ENCODE data around the gene PLIN5.
"Not testable (repeated sequence)": the region's sequence is repeated elsewhere in the genome, so short reads cannot be mapped to it uniquely, and the experiment has no call there.

Gene PLIN5

DNA sequence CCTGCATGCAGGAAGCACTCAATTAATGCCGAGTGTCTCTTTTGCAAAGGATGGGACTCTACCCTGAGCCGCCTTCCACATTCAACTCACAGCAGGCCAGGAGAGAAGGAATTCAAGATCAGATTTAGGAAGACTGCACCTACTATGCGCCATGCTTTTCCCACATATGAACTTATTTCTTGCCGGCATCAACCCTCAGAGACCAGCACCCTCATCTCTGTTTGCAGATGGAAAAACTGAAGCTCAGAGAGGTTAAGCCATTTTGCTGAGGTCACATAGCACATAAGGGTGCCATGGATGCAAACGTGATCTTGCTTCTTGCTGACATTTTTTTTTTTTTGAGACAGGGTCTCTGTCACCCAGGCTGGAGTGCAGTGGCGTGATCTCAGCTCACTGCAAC is 38.7 kb upstream of the PLIN5 start:
- ATAC-seq, result no peak

DNA sequence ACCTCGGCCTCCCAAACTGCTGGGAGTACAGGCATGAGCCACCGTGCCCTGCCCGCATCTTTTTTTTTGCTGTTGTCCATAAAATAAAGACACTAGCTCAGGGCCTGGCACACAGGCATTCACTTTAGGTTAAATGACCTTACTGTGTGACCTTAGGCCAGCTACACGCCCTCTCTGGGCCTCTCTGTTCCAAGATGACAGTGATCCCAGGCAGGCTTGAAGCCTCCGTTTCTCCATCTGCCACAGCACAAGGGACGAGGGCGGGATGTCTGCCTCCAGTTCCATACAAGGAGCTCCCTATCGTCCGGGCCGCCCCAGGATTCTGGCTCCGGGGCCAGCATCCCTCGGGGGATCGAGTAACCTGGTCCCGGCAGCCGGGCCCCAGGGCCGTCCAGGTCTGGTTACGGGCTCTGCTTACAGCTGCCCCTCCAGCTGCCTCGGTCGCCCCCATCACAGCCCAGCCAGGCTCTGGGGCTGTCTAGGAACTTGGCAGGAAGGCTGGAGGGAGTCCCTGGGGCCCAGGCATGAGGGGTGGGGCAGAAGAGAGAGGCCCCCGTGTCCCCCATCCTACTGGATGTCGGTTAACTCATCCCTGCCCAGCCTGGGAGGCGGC is 36.4 kb upstream of the PLIN5 start:
- no peak for DNase-seq (ENCODE audit: low spot score in 2 of 2)
- H3K36me3 Mint-ChIP-seq, result no peaks in the 10 kb centered on the region
- no peak overlapping the region for H3K4me3 Mint-ChIP-seq
- ATAC-seq, result no peak
- H3K27ac Mint-ChIP-seq, result no peak overlapping the region
- H3K9me3 Mint-ChIP-seq, result no peaks in the 10 kb centered on the region
- H3K4me1 Mint-ChIP-seq, result peaks cover 20% of the 10 kb centered on the region

More for the DNA sequence above, 38.7 kb upstream of the PLIN5 start:
- Mint-ChIP-seq H3K27ac (no peak overlapping the region), H3K4me1 (peaks cover 14% of the 10 kb centered on the region), H3K9me3 (no peaks in the 10 kb centered on the region), H3K4me3 (no peak overlapping the region), H3K36me3 (peaks cover under 1% of the 10 kb centered on the region)
- DNase-seq (ENCODE audit: low spot score in 2 of 2), result no peak

DNA sequence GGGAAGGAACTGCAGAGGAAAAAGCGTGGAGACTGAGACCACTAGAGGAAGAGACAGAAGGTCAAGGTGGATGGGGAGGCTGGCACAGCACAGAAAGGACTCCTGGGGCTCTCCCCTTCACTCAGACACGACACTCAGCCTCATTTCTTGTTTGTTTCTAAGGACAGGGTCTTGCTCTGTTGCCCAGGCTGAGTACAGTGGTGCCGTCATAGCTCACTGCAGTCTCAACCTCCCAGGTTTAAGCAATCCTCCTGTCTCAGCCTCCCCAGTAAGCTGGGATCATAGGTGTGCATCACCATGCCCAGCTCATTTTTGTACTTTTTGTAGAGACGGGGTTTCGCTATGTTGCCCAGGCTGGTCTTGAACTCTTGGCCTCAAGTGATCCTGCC is 35.9 kb upstream of the PLIN5 start:
- Mint-ChIP-seq H3K9me3 (no peaks in the 10 kb centered on the region), H3K4me1 (peaks cover 15% of the 10 kb centered on the region), H3K27ac (no peak overlapping the region), H3K36me3 (no peaks in the 10 kb centered on the region), H3K4me3 (no peak overlapping the region)
- DNase-seq (ENCODE audit: low spot score in 2 of 2) (no peak), ATAC-seq (no peak)

DNA sequence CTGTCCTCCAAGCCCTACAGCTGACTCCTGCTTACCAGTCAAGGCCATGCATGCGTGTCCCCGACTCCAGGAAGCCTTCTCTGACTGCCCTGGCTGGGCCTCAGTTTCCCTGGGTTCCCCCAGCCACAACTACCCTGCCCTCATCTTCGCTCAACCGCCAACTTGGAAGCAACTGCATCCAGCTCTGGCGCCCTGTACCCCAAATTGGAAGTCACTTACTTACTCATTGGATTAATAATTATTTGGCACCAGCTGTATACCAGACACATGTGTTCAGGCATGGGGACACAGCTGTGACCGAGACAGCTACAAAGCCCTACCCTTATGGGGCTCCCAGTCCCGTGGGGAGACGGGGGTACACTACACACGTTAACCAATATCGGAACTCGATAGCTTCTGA is 35.4 kb upstream of the PLIN5 start:
- DNase-seq (ENCODE audit: low spot score in 2 of 2) (no peak), ATAC-seq (no peak)
- Mint-ChIP-seq H3K27ac (no peak overlapping the region), H3K4me3 (no peak overlapping the region), H3K36me3 (no peaks in the 10 kb centered on the region), H3K9me3 (no peaks in the 10 kb centered on the region), H3K4me1 (peaks cover 10% of the 10 kb centered on the region)

DNA sequence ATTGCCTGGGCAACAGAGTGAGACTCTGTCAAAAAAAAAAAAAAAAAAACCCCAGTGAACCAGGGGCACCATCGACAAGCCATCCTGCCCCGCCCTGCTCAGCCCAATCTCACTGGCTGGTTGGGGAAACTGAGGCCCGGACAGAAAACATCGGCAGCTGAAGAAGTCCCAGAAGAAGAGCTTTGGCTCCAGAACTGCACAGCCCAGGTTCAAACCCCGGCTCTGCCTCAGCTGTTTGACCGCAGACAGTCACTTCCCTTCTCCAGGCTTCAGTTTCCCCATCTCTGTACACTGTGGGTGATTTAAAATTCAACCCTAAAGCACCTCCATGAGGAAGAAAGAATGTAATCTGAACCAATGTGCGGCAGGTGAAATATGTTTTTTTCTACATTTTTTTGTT is 33.9 kb upstream of the PLIN5 start:
- DNase-seq (ENCODE audit: low spot score in 2 of 2), result no peak
- no peaks in the 10 kb centered on the region for H3K9me3 Mint-ChIP-seq
- peaks cover 8% of the 10 kb centered on the region for H3K4me1 Mint-ChIP-seq
- no peak overlapping the region for H3K4me3 Mint-ChIP-seq
- ATAC-seq, result no peak
- H3K36me3 Mint-ChIP-seq, result no peaks in the 10 kb centered on the region
- H3K27ac Mint-ChIP-seq, result no peak overlapping the region

DNA sequence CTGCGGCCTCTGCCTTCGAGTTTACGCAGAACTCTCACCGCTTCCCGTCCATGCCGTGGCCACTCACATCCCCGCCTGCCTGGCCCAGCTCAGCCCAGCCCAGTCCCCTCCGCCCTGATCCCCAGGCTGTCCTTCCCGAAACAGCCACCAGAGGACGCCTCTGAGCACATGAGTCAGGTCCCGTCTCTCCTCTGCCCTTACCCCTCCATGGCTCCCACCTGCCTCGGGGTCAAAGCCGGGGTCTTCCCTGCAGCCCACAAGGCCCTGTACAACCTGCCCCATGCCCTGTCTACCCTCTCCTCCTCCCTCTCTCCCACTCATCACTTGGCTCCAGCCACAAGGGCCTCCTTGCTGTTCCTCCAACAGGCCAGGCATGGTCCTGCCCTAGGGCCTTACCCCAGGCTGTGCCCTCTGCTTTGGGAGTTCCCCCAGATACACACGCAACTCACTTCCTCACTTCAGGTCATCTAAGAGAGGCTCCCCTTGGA is 32.6 kb upstream of the PLIN5 start:
- Mint-ChIP-seq H3K4me1 (peaks cover 8% of the 10 kb centered on the region), H3K4me3 (no peak overlapping the region), H3K36me3 (no peaks in the 10 kb centered on the region), H3K9me3 (no peaks in the 10 kb centered on the region), H3K27ac (peak overlapping the region; percentile 60)
- ATAC-seq, result peak; percentile 77
- peak; percentile 66 to 88 for DNase-seq (ENCODE audit: low spot score in 2 of 2)

DNA sequence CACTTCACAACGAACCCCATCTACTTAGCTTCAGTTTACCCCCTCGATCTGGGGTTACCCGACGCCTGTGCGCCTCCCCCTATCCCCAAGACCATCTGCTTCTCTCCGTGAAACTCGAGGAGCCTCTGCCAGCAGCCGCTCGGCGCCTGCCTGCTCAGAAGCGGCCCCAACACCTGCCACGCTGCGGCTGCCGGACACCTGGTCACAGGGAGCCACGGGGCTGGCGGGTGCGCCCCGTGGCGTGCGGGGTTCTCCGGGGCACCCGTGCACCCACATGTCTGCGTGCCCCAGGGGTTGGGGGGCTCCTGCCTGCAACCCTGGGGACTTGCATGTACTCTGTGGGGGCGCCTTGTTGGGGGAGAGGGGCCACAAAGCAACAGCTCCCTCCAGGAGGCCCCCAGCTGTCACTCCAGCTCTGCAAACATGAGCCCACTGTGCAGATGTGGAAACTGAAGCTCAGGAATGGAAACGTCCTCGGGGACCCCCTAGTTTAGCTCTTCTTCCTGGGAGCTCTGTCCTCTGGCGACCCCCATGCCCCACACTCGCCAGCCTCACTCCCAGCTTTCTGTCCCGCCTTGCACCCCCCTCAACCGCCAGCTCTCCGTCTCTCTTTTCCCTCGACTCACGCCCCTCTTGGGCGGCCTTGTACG is 31.5 kb upstream of the PLIN5 start:
- Mint-ChIP-seq H3K4me1 (peaks cover 8% of the 10 kb centered on the region), H3K9me3 (no peaks in the 10 kb centered on the region), H3K27ac (no peak overlapping the region), H3K36me3 (no peaks in the 10 kb centered on the region), H3K4me3 (no peak overlapping the region)
- DNase-seq (ENCODE audit: low spot score in 2 of 2), result no peak
- ATAC-seq, result no peak

DNA sequence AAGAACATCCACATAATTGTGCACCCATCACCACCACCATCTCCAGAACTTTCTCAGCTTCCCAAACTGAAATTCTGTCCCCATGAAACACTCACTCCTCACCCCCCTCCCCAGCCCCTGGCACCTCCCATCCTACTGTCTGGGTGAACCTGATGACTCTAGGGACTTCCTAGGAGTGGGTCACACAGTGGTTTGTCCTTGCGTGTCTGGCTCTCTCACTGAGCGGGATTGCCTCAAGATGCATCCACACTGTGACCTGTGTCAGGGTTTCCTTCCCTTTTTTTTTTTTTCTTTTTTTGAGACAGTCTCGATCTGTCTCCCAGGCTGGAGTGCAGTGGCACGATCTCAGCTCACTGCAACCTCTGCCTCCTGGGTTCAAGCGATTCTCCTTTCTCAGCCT is 28.5 kb upstream of the PLIN5 start:
- not testable (repeated sequence) for H3K4me1 Mint-ChIP-seq; H3K4me3 Mint-ChIP-seq; H3K36me3 Mint-ChIP-seq; H3K9me3 Mint-ChIP-seq; H3K27ac Mint-ChIP-seq; ATAC-seq; DNase-seq (ENCODE audit: low spot score in 2 of 2)

DNA sequence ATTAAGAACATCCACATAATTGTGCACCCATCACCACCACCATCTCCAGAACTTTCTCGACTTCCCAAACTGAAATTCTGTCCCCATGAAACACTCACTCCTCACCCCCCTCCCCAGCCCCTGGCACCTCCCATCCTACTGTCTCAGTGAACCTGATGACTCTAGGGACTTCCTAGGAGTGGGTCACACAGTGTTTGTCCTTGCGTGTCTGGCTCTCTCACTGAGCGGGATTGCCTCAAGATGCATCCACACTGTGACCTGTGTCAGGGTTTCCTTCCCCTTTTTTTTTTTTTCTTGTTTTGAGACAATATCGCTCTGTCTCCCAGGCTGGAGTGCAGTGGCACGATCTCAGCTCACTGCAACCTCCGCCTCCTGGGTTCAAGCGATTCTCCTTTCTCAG is 27.1 kb upstream of the PLIN5 start:
- not testable (repeated sequence) for H3K27ac Mint-ChIP-seq; ATAC-seq; H3K4me3 Mint-ChIP-seq; H3K4me1 Mint-ChIP-seq; H3K9me3 Mint-ChIP-seq; DNase-seq (ENCODE audit: low spot score in 2 of 2); H3K36me3 Mint-ChIP-seq

DNA sequence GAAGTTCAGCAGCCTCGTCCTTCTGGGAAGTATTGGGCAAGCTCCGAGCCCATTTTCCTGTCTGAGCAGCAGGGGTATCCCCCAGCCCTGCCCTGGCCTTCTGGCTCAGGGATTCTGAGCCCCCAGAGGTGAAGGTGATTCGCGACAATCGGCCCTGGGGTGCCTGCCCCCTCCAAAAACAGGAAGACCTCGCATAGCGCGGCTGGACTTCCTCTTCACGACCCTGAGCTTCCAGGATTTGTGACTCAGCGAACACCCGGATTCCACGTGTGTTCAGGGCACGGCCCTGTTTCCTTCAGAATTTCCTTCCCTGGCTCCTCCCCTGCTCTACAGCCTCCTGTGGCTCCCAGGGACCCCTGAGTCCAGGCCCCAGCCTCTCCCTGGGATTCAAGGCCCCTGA is 24.5 kb upstream of the PLIN5 start, which contains the start of gene SEMA6B:
Gene SEMA6B (minus strand): TSS at position 116 of the 400 bp plus-strand sequence. CDS start 1,227 bp downstream, outside the sequence.
- no peak within 1 kb of the TSS for H3K27ac Mint-ChIP-seq

DNA sequence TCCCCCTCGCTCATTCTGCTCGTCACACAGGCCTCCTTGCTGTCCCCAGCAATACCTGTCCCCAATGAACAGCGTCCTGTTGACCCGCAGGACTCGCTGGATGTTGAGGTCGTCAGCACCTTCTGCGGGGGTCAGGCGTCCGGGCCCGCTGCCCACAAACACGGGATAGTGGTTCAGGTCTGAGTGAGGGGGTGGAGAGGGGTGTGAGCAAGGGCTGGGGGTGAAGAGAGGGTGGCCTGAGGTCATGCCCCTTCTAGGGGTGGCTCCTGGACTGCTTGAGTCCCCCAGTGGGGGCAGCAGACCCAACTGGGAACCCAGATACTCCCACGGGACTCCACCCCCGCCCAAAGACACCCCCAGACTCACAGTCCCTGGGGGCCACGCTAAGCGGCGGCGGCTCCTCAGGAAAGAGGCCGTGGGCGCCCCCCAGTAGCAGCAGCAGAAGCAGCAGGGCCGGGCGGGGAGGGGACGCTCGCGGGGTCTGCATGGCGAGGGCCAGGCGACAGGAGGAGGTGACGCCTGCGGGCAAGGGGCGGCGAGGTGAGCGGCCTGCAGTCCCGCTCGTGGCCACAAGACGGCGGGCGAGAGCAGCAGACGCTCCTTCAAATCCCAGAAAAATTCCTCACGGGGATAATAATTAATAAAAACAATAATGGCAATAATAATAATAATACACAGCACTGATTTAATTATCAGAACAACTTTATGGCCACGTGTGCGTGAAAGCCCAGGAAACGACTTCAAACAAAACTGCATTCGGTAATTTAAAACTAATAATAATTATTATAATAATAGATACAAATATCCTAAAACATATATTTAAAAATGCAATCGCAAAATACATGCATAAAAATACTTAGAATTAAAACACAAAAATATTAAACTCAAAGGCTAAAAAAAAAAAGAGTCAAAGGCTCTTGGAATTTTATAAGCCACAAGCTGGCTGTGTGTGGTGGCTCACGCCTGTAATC is 23.2 kb upstream of the PLIN5 start:
- DNase-seq (ENCODE audit: low spot score in 2 of 2) (peak; percentile 38 to 71), ATAC-seq (no peak)
- no peak overlapping the region for H3K27ac Mint-ChIP-seq
- H3K36me3 Mint-ChIP-seq, result peaks cover 6% of the 10 kb centered on the region
- H3K4me3 Mint-ChIP-seq, result no peak overlapping the region
- H3K9me3 Mint-ChIP-seq, result no peaks in the 10 kb centered on the region
- H3K4me1 Mint-ChIP-seq, result peaks cover 5% of the 10 kb centered on the region

More for the DNA sequence above, 24.5 kb upstream of the PLIN5 start, which contains the start of gene SEMA6B:
- Mint-ChIP-seq H3K4me1 (peaks cover 5% of the 10 kb centered on the region), H3K9me3 (no peaks in the 10 kb centered on the region), H3K36me3 (peaks cover 6% of the 10 kb centered on the region), H3K4me3 (no peak within 1 kb of the TSS)
- DNase-seq (ENCODE audit: low spot score in 2 of 2) (no peak), ATAC-seq (no peak)

DNA sequence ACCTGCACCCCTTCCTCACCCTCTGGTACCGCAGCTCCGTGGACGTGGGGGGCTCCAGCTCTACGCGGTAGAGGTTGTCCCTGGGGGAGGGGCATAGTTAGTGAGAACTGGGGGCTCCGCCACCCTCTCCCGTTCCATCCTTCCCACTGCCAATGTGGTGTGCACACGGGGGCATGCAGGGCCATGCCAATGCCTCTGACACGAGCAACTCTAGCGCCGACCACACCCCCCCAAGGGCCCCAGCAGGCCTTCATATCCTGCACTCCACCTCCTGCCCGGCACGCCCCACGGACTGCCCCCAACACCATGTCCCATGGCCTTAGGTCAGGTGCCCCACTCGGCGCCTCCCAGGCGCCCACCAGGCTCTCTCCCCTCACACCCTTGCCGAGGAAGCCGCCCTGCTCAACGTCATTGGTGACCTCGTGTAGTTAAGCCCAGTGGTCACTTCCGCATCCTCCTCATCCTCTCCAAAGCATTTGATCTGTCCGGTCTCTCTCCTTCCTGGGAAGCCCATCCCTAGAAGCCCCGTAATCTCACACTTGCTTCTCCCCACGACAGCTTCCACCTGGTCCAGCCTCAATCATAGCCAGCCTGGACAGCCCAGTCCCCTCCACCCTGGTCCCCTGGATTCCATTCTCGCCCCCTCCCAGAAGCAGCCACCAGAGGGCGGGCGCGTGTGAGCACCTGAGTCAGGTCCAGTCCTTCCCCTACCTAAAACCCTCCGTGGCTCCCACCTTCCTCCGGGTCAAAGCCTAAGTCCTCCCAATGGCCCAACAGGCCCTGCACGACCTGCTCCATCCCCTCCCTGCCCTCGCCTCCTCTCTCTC is 22.3 kb upstream of the PLIN5 start:
- no peak overlapping the region for H3K27ac Mint-ChIP-seq
- no peak overlapping the region for H3K4me3 Mint-ChIP-seq
- ATAC-seq (peak; percentile 31), DNase-seq (ENCODE audit: low spot score in 2 of 2) (peak in 1 of 2 donors; percentile 65)
- H3K9me3 Mint-ChIP-seq, result peaks cover 4% of the 10 kb centered on the region
- H3K4me1 Mint-ChIP-seq, result peaks cover 5% of the 10 kb centered on the region
- H3K36me3 Mint-ChIP-seq, result peaks cover 6% of the 10 kb centered on the region

DNA sequence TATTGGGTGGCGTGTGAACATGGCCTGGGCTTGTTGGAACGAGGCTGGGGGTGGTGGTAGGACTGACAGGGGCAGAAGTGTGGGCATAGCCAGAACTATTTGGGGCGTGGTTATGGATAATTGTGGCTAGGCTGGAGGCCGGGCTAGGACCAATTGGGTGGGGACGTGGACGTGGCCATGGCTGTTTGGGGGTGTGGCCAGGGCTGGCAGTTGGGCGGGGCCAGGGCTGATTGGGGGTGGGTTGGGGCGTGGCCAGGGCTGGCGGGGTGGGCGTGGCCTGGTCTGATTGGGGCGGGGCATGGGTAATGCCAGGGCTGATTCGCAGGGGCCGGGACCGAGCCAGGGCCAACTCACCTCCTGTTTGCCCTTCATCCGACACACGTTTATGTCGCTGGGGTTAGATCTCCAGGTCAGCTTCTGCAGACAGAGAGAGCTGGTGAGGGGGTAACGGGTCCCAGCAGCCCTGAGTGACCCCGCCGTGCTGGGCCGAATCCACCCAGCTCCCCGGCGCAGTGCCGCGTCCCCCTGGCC is 21.6 kb upstream of the PLIN5 start:
- no peak for ATAC-seq

More for the DNA sequence above, 21.6 kb upstream of the PLIN5 start:
- DNase-seq (ENCODE audit: low spot score in 2 of 2), result no peak
- peaks cover 4% of the 10 kb centered on the region for H3K9me3 Mint-ChIP-seq
- H3K4me3 Mint-ChIP-seq, result no peak overlapping the region
- no peak overlapping the region for H3K27ac Mint-ChIP-seq
- peaks cover 5% of the 10 kb centered on the region for H3K4me1 Mint-ChIP-seq
- peaks cover 6% of the 10 kb centered on the region for H3K36me3 Mint-ChIP-seq
